ENCODE results near the gene RCBTB1. TPM values are rescaled to one million over a fixed set of nuclear protein-coding genes. Genes with fewer than 3 reads are reported as not detected.

The RCBTB1 gene
- polyA plus RNA-seq, 1 of the 3 experiments (the other 2 are of a cell fraction): 13.2 TPM

DNA sequence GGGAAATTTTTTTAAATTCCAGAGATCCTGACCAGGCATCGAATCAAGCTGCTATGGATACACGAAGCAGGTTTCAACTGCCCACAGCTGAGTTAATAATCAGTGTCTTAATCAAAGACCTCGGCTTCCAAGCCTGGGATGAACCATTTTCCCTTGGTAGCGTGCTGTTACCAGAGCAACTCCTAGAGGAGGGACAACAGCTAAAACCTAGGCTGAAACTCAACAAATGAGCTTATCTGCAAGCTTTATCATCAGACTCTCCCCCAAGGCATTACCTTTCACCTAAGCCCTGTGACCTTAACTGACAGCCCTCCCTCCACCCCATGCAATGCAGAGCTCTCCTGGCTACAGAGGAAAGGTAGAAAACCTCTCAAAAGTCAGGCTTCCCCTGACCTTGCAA is 39.7 kb downstream of the RCBTB1 start (continued):
- TF ChIP-seq, protein P1, sequence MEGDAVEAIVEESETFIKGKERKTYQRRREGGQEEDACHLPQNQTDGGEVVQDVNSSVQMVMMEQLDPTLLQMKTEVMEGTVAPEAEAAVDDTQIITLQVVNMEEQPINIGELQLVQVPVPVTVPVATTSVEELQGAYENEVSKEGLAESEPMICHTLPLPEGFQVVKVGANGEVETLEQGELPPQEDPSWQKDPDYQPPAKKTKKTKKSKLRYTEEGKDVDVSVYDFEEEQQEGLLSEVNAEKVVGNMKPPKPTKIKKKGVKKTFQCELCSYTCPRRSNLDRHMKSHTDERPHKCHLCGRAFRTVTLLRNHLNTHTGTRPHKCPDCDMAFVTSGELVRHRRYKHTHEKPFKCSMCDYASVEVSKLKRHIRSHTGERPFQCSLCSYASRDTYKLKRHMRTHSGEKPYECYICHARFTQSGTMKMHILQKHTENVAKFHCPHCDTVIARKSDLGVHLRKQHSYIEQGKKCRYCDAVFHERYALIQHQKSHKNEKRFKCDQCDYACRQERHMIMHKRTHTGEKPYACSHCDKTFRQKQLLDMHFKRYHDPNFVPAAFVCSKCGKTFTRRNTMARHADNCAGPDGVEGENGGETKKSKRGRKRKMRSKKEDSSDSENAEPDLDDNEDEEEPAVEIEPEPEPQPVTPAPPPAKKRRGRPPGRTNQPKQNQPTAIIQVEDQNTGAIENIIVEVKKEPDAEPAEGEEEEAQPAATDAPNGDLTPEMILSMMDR (IDR thresholded peaks at IDR 0.05): no peak
- no peak for TF ChIP-seq RCOR1 (IDR thresholded peaks at IDR 0.05; ENCODE audit: low read length)

GRCh38 chr13:49543656-49544055 is 41.7 kb downstream of the RCBTB1 start:
- Histone ChIP-seq H3K9me2 (no peaks in the 10 kb centered on the region), H3K27me3 (ENCODE audit: insufficient read depth) (no peaks in the 10 kb centered on the region), H3K4me2 (no peak overlapping the region), H3F3A (replicated peaks; ENCODE audit: insufficient read depth) (no peaks in the 10 kb centered on the region), H2AFZ (ENCODE audit: low read depth) (no peak overlapping the region), H3K79me2 (ENCODE audit: insufficient read depth) (no peaks in the 10 kb centered on the region), H4K20me1 (ENCODE audit: insufficient read depth) (no peaks in the 10 kb centered on the region), H3K36me3 (replicated peaks in 1 of 2; ENCODE audit: control insufficient read depth in 1 of 2, insufficient read depth in 2 of 2, low read length in 1 of 2) (peaks cover 39 to 53% of the 10 kb centered on the region in 2 experiments), H3K9ac (no peak overlapping the region), H3K4me1 (ENCODE audit: control insufficient read depth in 1 of 2, insufficient read depth in 2 of 2, low read depth in 1 of 2, low read length in 1 of 2) (no peaks in the 10 kb centered on the region; a peak in 1 of 4 replicates), H3K27ac (ENCODE audit: low read depth in 2 of 2, low read length in 1 of 2) (no peak overlapping the region), H3K4me3 (ENCODE audit: low read depth in 2 of 2, low read length in 1 of 2) (no peak overlapping the region), H3K9me3 (no peaks in the 10 kb centered on the region)
- TF ChIP-seq EP300 (IDR thresholded peaks at IDR 0.05; ENCODE audit: borderline replicate concordance in 1 of 2, low read depth in 1 of 2, low read length in 1 of 2) (no peak), PBX3 (IDR thresholded peaks at IDR 0.05) (no peak), YY1 (IDR thresholded peaks at IDR 0.05; ENCODE audit: low read depth) (no peak), IRF3 (IDR thresholded peaks at IDR 0.05; ENCODE audit: low read depth, low read length) (no peak), RXRA (IDR thresholded peaks at IDR 0.05; ENCODE audit: borderline replicate concordance, low read depth) (no peak), FOXM1 (IDR thresholded peaks at IDR 0.05; ENCODE audit: low read depth) (no peak), TAF1 (IDR thresholded peaks at IDR 0.05; ENCODE audit: borderline replicate concordance, low read depth, low read length) (no peak), FOSL2 (IDR thresholded peaks at IDR 0.05; ENCODE audit: borderline replicate concordance, low read depth) (no peak), MEF2A (IDR thresholded peaks at IDR 0.05; ENCODE audit: borderline replicate concordance, low read depth) (no peak), TEAD4 (IDR thresholded peaks at IDR 0.05; ENCODE audit: borderline replicate concordance, insufficient read depth) (no peak), EZH2phosphoT487 (IDR thresholded peaks at IDR 0.05; ENCODE audit: borderline replicate concordance, low read depth) (no peak), NRF1 (IDR thresholded peaks at IDR 0.05; ENCODE audit: low read depth, low read length) (no peak), MXI1 (IDR thresholded peaks at IDR 0.05; ENCODE audit: low read depth, low read length) (no peak)
- CTCF ChIA-PET: no interaction called here
- WGBS (ENCODE audit: low lambda C conversion rate): 93% methylated on average over 3 of the region's 3 CpGs
- POLR2A ChIA-PET: no interaction called here
- no peak for DNase-seq
